Breast epithelium (tissue), 4 donors: ENCODE measurements around the gene MTUS2. TPM values are rescaled to one million over a fixed set of nuclear protein-coding genes. Genes with fewer than 3 reads are reported as not detected.
A peak's percentile ranks its signal among the peaks of the same experiment; 100 is the strongest.

Source experiments
- DNase-seq, 2 donors: peaks; one replicate each; pipeline ENCODE4 v3.0.0-alpha.2; 2019; ENCODE audit warnings: low spot score in 2 of 2
- H3K27ac ChIP-seq, 2 donors: fragments of 200-600 bp; sonication (generic) in 1 of 2; one replicate each; pipeline ENCODE4 v1.5.1; 2016 to 2019; ENCODE audit warnings: mild to moderate bottlenecking in 1 of 2
- H3K27me3 ChIP-seq, 2 donors: fragments of 200-600 bp; sonication (generic) in 1 of 2; one replicate each; pipeline versions ENCODE4 v1.5.1 to v1.6.0; 2017 to 2019; ENCODE audit warnings: control low read depth in 1 of 2, mild to moderate bottlenecking in 1 of 2
- H3K36me3 ChIP-seq: fragments of 200-600 bp; one replicate; pipeline ENCODE4 v1.5.1; 2019
- H3K4me1 ChIP-seq, 2 donors: fragments of 200-600 bp; sonication (generic); one replicate each; pipeline ENCODE4 v1.5.1; 2016 to 2019; ENCODE audit warnings: control low read depth in 1 of 2
- H3K4me3 ChIP-seq, 3 donors: fragments of 200-600 bp; sonication (generic); 1 replicate in 2 of 3; 2 replicates in 1 of 3; pipeline ENCODE4 v1.5.1; 2016 to 2019; ENCODE audit warnings: mild to moderate bottlenecking in 3 of 3, moderate library complexity in 2 of 3
- H3K9me3 ChIP-seq, 2 donors: fragments of 200-600 bp; sonication (generic) in 1 of 2; one replicate each; pipeline ENCODE4 v1.5.1; 2016 to 2019; ENCODE audit warnings: control low read depth in 1 of 2
- CTCF ChIP-seq, 3 donors: fragments of 450-650 bp; IDR thresholded peaks; one replicate each; pipeline ENCODE4 v1.5.1; 2016 to 2017; ENCODE audit warnings: antibody characterized with exemption in 3 of 3, mild to moderate bottlenecking in 3 of 3, moderate library complexity in 3 of 3
- POLR2A ChIP-seq: fragments of 450-650 bp; IDR thresholded peaks from one replicate; pipeline ENCODE4 v1.6.1; 2016; ENCODE audit warnings: antibody characterized with exemption, mild to moderate bottlenecking, moderate library complexity
- POLR2AphosphoS5 ChIP-seq, 3 donors: sonication (generic); formaldehyde crosslinking; IDR thresholded peaks; one replicate each; pipeline ENCODE4 v1.6.1; 2017; ENCODE audit warnings: antibody characterized with exemption in 3 of 3
- intact Hi-C: fragments of 100-400 bp; cut with DNase I; formaldehyde crosslinking; loops from one replicate; pipeline ENCODE4 v1.15.1; 2023; ENCODE audit warnings: low total_unique reads
- total RNA-seq, 3 donors: library from RNA; depleted of rRNA; stranded (reverse); fragments of >200 nt; gene quantifications; one replicate each; pipeline ENCODE4 v1.1.0, GENCODE V29; 2016

MTUS2 gene
- total RNA-seq, 3 donors from 2014 or later, result under 0.01 to 1.0 TPM; not detected in 1

DNA sequence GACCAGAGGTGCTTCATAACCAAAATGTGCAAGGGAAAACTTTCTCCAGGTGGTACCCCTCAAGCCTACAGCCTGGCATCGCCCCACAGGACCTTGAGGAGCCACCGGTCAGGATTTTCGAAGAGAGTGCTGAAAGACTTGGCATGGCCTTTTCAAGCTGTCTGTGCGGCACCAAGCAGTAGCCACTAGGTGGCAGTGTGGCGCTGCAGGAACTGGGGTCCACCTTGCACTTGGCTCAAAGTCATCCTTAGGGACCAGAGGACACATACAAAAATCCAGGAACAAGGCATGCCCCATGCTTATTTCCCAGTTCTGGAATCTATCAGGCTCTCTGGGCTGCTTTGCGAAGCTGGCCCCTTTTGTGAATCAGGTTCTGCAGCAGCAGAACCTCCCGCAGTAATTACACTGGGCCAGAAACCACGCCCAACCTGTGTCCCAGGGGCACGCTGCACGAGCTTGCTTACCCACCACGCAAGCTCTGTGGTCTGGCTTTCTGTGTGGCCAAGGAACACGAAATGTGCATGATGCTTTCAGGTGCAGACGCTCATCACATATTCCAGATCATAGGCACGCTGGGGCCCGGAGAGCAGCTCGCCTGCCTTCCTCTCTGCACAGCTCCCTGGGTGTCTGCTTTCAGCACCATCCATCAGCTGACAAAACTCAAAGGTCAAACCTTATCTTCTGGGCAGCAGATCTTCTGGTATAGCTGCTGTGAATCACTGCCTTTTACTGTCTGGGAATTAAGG lies 688.2 kb downstream of the MTUS2 start:
- TF ChIP-seq POLR2AphosphoS5 (IDR thresholded peaks at IDR 0.05) (peak in 2 of 3 donors; percentile 54 to 59), POLR2A (no peak), CTCF (IDR thresholded peaks at IDR 0.05) (peak; percentile 74 to 95 (median 95))
- peak; percentile 80 to 87 for DNase-seq
- Histone ChIP-seq H3K9me3 (no peaks in the 10 kb centered on the region), H3K4me1 (no peaks in the 10 kb centered on the region), H3K27me3 (peaks cover 0 to 25% of the 10 kb centered on the region in 2 donors), H3K4me3 (no peak overlapping the region), H3K27ac (no peak overlapping the region), H3K36me3 (no peaks in the 10 kb centered on the region)
- intact Hi-C loops, result loop anchor here (5.0 kb wide), 1 partner anchor 1459 kb away; no protein-coding TSS in a partner anchor

- Histone ChIP-seq H3K4me3 (no peak overlapping the region), H3K36me3 (no peaks in the 10 kb centered on the region), H3K27ac (no peak overlapping the region), H3K4me1 (no peaks in the 10 kb centered on the region), H3K9me3 (no peaks in the 10 kb centered on the region), H3K27me3 (peaks cover 0 to 25% of the 10 kb centered on the region in 2 donors)
- DNase-seq, result no peak
- TF ChIP-seq POLR2A (no peak), CTCF (IDR thresholded peaks at IDR 0.05) (no peak), POLR2AphosphoS5 (IDR thresholded peaks at IDR 0.05) (no peak)
- intact Hi-C loops, result loop anchor here (5.0 kb wide), 1 partner anchor 1458 kb away; no protein-coding TSS in a partner anchor
These were observed 688.7 kb downstream of the MTUS2 start for GRCh38 chr13:29508876-29509252.

GRCh38 chr13:29509999-29510589 lies 690.0 kb downstream of the MTUS2 start:
- no peak for TF ChIP-seq CTCF (IDR thresholded peaks at IDR 0.05)
- no peak for TF ChIP-seq POLR2AphosphoS5 (IDR thresholded peaks at IDR 0.05)
- TF ChIP-seq POLR2A, result no peak

GRCh38 chr13:29510651-29511084 lies 690.5 kb downstream of the MTUS2 start:
- Histone ChIP-seq H3K9me3 (no peaks in the 10 kb centered on the region), H3K4me1 (no peaks in the 10 kb centered on the region), H3K36me3 (no peaks in the 10 kb centered on the region), H3K27ac (no peak overlapping the region), H3K4me3 (no peak overlapping the region), H3K27me3 (peaks cover 0 to 11% of the 10 kb centered on the region in 2 donors)
- intact Hi-C loops, result no loop called here
- DNase-seq, result no peak
- no peak for TF ChIP-seq POLR2AphosphoS5 (IDR thresholded peaks at IDR 0.05)
- no peak for TF ChIP-seq CTCF (IDR thresholded peaks at IDR 0.05)
- no peak for TF ChIP-seq POLR2A

More at GRCh38 chr13:29509999-29510589, 690.0 kb downstream of the MTUS2 start:
- Histone ChIP-seq H3K4me3 (no peak overlapping the region), H3K9me3 (no peaks in the 10 kb centered on the region), H3K27me3 (peaks cover 0 to 16% of the 10 kb centered on the region in 2 donors), H3K4me1 (no peaks in the 10 kb centered on the region), H3K36me3 (no peaks in the 10 kb centered on the region), H3K27ac (no peak overlapping the region)
- no peak for DNase-seq
- intact Hi-C loops, result loop anchor here (5.0 kb wide), 1 partner anchor 1457 kb away; no protein-coding TSS in a partner anchor
